ENCODE data around the gene SLC35B1.

DNA sequence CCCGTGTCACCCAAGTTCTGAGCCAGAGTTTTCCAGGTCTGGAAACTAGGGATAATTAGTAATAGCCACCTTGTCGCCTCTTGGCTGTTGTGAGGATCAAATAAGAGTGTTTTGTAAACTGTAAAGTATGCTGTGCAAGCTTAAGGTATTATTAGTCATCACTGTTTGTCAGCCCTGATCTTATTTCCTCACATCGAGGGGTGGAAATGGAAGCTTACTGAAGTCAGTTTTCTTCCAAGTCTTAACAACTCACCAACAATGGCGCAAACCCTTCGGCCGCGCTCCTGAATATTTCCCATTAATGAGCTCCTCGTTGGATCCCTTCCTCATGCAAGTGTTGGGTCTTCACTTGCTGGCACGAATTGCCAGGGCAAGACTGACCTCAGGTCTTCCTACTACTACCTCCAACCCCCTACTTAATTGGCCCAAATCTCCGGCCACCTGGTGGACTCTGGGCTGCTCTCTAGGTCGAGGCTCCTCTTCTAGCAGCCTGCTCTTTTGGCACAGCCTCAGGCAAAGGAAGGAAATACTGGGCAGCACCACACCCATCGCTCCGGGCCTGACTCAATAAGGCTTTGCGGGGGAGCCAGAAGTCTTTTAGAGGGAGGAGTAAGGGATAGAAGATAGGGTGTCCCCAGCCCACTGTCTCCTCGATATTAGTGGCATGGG, 885 bp upstream of the SLC35B1 start:
- TF ChIP-seq POLR2A (IDR thresholded peaks at IDR 0.05) (no peak), POLR2AphosphoS5 (IDR thresholded peaks at IDR 0.05) (no peak), EP300 (IDR thresholded peaks at IDR 0.05) (no peak)
- TF ChIP-seq, protein P1, sequence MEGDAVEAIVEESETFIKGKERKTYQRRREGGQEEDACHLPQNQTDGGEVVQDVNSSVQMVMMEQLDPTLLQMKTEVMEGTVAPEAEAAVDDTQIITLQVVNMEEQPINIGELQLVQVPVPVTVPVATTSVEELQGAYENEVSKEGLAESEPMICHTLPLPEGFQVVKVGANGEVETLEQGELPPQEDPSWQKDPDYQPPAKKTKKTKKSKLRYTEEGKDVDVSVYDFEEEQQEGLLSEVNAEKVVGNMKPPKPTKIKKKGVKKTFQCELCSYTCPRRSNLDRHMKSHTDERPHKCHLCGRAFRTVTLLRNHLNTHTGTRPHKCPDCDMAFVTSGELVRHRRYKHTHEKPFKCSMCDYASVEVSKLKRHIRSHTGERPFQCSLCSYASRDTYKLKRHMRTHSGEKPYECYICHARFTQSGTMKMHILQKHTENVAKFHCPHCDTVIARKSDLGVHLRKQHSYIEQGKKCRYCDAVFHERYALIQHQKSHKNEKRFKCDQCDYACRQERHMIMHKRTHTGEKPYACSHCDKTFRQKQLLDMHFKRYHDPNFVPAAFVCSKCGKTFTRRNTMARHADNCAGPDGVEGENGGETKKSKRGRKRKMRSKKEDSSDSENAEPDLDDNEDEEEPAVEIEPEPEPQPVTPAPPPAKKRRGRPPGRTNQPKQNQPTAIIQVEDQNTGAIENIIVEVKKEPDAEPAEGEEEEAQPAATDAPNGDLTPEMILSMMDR (IDR thresholded peaks at IDR 0.05): no peak
